ENCODE results near the gene TBATA.

DNA sequence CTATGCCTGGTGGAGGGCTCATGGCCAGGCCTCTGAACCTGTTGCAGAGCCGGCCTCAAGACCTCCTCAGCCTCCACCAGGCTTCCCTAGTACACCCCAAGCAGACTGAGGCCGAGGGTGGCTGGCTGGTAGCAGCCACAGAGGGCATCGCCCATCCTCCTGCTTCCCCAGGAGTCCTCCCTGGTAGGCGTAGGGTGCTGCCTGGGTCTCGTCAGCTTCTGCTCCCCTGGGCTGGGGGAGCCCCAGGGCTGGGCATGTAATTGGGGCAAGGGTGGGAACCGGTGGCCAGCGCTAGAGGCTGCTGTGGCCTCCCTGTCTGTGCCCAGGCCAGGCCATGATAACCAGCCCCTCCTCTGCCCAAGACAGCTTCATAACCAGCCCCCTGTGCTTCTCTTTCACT is 32.6 kb downstream of the TBATA start:
- TF ChIP-seq EP300 (IDR thresholded peaks at IDR 0.05) (no peak), POLR2A (IDR thresholded peaks at IDR 0.05) (no peak), POLR2AphosphoS5 (IDR thresholded peaks at IDR 0.05) (no peak)
- TF ChIP-seq, protein P1, sequence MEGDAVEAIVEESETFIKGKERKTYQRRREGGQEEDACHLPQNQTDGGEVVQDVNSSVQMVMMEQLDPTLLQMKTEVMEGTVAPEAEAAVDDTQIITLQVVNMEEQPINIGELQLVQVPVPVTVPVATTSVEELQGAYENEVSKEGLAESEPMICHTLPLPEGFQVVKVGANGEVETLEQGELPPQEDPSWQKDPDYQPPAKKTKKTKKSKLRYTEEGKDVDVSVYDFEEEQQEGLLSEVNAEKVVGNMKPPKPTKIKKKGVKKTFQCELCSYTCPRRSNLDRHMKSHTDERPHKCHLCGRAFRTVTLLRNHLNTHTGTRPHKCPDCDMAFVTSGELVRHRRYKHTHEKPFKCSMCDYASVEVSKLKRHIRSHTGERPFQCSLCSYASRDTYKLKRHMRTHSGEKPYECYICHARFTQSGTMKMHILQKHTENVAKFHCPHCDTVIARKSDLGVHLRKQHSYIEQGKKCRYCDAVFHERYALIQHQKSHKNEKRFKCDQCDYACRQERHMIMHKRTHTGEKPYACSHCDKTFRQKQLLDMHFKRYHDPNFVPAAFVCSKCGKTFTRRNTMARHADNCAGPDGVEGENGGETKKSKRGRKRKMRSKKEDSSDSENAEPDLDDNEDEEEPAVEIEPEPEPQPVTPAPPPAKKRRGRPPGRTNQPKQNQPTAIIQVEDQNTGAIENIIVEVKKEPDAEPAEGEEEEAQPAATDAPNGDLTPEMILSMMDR (IDR thresholded peaks at IDR 0.05) = no peak
